ENCODE results near the gene TRAF2.
"Not testable (repeated sequence)": the region's sequence is repeated elsewhere in the genome, so short reads cannot be mapped to it uniquely, and the experiment has no call there.

Gene TRAF2

GRCh38 chr9:136860529-136860928 is 25.8 kb upstream of the TRAF2 start:
- no peaks in the 10 kb centered on the region for H3K9me3 ChIP-seq (ENCODE audit: low read depth, low read length)
- peaks cover 20% of the 10 kb centered on the region; the same call in 1 of the 2 replicates for H3K36me3 ChIP-seq (ENCODE audit: insufficient read depth, low read length)
- no peak overlapping the region for H3K4me3 ChIP-seq
- TF ChIP-seq EZH2 (IDR thresholded peaks at IDR 0.05) (no peak), POLR2AphosphoS5 (IDR thresholded peaks at IDR 0.05; ENCODE audit: borderline replicate concordance, low read depth, low read length) (0 out of 2 replicates have a peak, but pooled peaks have one; percentile 23)
- H3K27ac ChIP-seq, result no peak overlapping the region
- H3K9ac ChIP-seq (ENCODE audit: insufficient read length), result no peak overlapping the region
- no peak for DNase-seq (ENCODE audit: low read depth, low spot score)

GRCh38 chr9:136860933-136861873 is 25.1 kb upstream of the TRAF2 start:
- TF ChIP-seq EZH2 (IDR thresholded peaks at IDR 0.05) (no peak), FOXP2 (optimal IDR thresholded peaks at IDR 0.05; ENCODE audit: control extremely low read depth, extremely low read length, insufficient read depth) (no peak), POLR2AphosphoS5 (IDR thresholded peaks at IDR 0.05; ENCODE audit: borderline replicate concordance, low read depth, low read length) (no peak)
- no peak overlapping the region for H3K9ac ChIP-seq (ENCODE audit: insufficient read length)

GRCh38 chr9:136861874-136862457 is 24.4 kb upstream of the TRAF2 start:
- Histone ChIP-seq H3K9me3 (ENCODE audit: low read depth, low read length) (no peaks in the 10 kb centered on the region), H3K9ac (ENCODE audit: insufficient read length) (no peak overlapping the region), H3K4me3 (no peak overlapping the region), H3K27ac (no peak overlapping the region), H3K36me3 (ENCODE audit: insufficient read depth, low read length) (peaks cover 20% of the 10 kb centered on the region; the same call in 1 of the 2 replicates)
- no peak for TF ChIP-seq FOXP2 (optimal IDR thresholded peaks at IDR 0.05; ENCODE audit: control extremely low read depth, extremely low read length, insufficient read depth)
- TF ChIP-seq EZH2 (IDR thresholded peaks at IDR 0.05), result no peak
- TF ChIP-seq POLR2AphosphoS5 (IDR thresholded peaks at IDR 0.05; ENCODE audit: borderline replicate concordance, low read depth, low read length), result no peak
- no peak for DNase-seq (ENCODE audit: low read depth, low spot score)

More at GRCh38 chr9:136860933-136861873, 25.1 kb upstream of the TRAF2 start:
- Histone ChIP-seq H3K27ac (no peak overlapping the region), H3K9me3 (ENCODE audit: low read depth, low read length) (no peaks in the 10 kb centered on the region), H3K4me3 (no peak overlapping the region), H3K36me3 (ENCODE audit: insufficient read depth, low read length) (peaks cover 20% of the 10 kb centered on the region; the same call in 1 of the 2 replicates)
- no peak for DNase-seq (ENCODE audit: low read depth, low spot score)

- DNase-seq (ENCODE audit: low read depth, low spot score), result no peak
- no peak for TF ChIP-seq EZH2 (IDR thresholded peaks at IDR 0.05)
- TF ChIP-seq POLR2AphosphoS5 (IDR thresholded peaks at IDR 0.05; ENCODE audit: borderline replicate concordance, low read depth, low read length), result no peak
- TF ChIP-seq FOXP2 (optimal IDR thresholded peaks at IDR 0.05; ENCODE audit: control extremely low read depth, extremely low read length, insufficient read depth), result no peak
- Histone ChIP-seq H3K4me3 (no peak overlapping the region), H3K9me3 (ENCODE audit: low read depth, low read length) (no peaks in the 10 kb centered on the region), H3K27ac (no peak overlapping the region), H3K9ac (ENCODE audit: insufficient read length) (no peak overlapping the region), H3K36me3 (ENCODE audit: insufficient read depth, low read length) (peaks cover 20% of the 10 kb centered on the region; the same call in 1 of the 2 replicates)
These were observed 23.3 kb upstream of the TRAF2 start for GRCh38 chr9:136862849-136863622.

- no peak overlapping the region for H3K27ac ChIP-seq
- no peak for TF ChIP-seq EZH2 (IDR thresholded peaks at IDR 0.05)
- TF ChIP-seq FOXP2 (optimal IDR thresholded peaks at IDR 0.05; ENCODE audit: control extremely low read depth, extremely low read length, insufficient read depth), result no peak
- no peak; the same call in 1 of the 2 replicates for TF ChIP-seq POLR2AphosphoS5 (IDR thresholded peaks at IDR 0.05; ENCODE audit: borderline replicate concordance, low read depth, low read length)
- no peak overlapping the region for H3K9ac ChIP-seq (ENCODE audit: insufficient read length)
- no peak overlapping the region for H3K4me3 ChIP-seq
- DNase-seq (ENCODE audit: low read depth, low spot score), result no peak
- no peaks in the 10 kb centered on the region for H3K9me3 ChIP-seq (ENCODE audit: low read depth, low read length)
- peaks cover 20% of the 10 kb centered on the region; the same call in 1 of the 2 replicates for H3K36me3 ChIP-seq (ENCODE audit: insufficient read depth, low read length)
These were observed 22.6 kb upstream of the TRAF2 start for GRCh38 chr9:136863623-136864273.

- Histone ChIP-seq H3K4me3 (peak overlapping the region; percentile 94), H3K27ac (0 out of 2 replicates have a peak overlapping the region, but pooled peaks have one; percentile 19), H3K9me3 (ENCODE audit: low read depth, low read length) (no peaks in the 10 kb centered on the region), H3K36me3 (ENCODE audit: insufficient read depth, low read length) (peaks cover 20% of the 10 kb centered on the region; the same call in 1 of the 2 replicates), H3K9ac (ENCODE audit: insufficient read length) (peak overlapping the region; percentile 94)
- TF ChIP-seq EZH2 (IDR thresholded peaks at IDR 0.05), result no peak
- TF ChIP-seq FOXP2 (optimal IDR thresholded peaks at IDR 0.05; ENCODE audit: control extremely low read depth, extremely low read length, insufficient read depth), result no peak
- no peak for TF ChIP-seq POLR2AphosphoS5 (IDR thresholded peaks at IDR 0.05; ENCODE audit: borderline replicate concordance, low read depth, low read length)
- no peak for DNase-seq (ENCODE audit: low read depth, low spot score)
These were observed 21.1 kb upstream of the TRAF2 start for GRCh38 chr9:136865041-136865767.

GRCh38 chr9:136865768-136866103 is 20.6 kb upstream of the TRAF2 start:
- no peak for DNase-seq (ENCODE audit: low read depth, low spot score)
- peak overlapping the region; percentile 94 for H3K4me3 ChIP-seq
- peak overlapping the region; percentile 94 for H3K9ac ChIP-seq (ENCODE audit: insufficient read length)
- H3K9me3 ChIP-seq (ENCODE audit: low read depth, low read length), result no peaks in the 10 kb centered on the region
- no peak overlapping the region for H3K27ac ChIP-seq
- peaks cover 20% of the 10 kb centered on the region; the same call in 1 of the 2 replicates for H3K36me3 ChIP-seq (ENCODE audit: insufficient read depth, low read length)
- TF ChIP-seq EZH2 (IDR thresholded peaks at IDR 0.05) (no peak), FOXP2 (optimal IDR thresholded peaks at IDR 0.05; ENCODE audit: control extremely low read depth, extremely low read length, insufficient read depth) (no peak), POLR2AphosphoS5 (IDR thresholded peaks at IDR 0.05; ENCODE audit: borderline replicate concordance, low read depth, low read length) (no peak)

- H3K9ac ChIP-seq (ENCODE audit: insufficient read length), result peak overlapping the region; percentile 65
- not testable (repeated sequence) for DNase-seq (ENCODE audit: low read depth, low spot score); H3K9me3 ChIP-seq (ENCODE audit: low read depth, low read length); H3K27ac ChIP-seq
- peak overlapping the region; percentile 94 for H3K4me3 ChIP-seq
- H3K36me3 ChIP-seq (ENCODE audit: insufficient read depth, low read length), result peaks cover 18% of the 10 kb centered on the region; the same call in 1 of the 2 replicates
These were observed 19.4 kb upstream of the TRAF2 start for GRCh38 chr9:136866898-136867421.

All from SK-N-MC (cell line).